HG02763 (cell line): ENCODE data around the gene SCYGR8.
"Not testable (repeated sequence)": the region's sequence is repeated elsewhere in the genome, so short reads cannot be mapped to it uniquely, and the experiment has no call there.

Source experiments
- ATAC-seq: cut with Tn5 transposase; IDR thresholded peaks from one replicate; pipeline ENCODE4 v1.9.1; 2021; ENCODE audit warnings: mild to moderate bottlenecking, moderate library complexity; ENCODE audit not compliant: unreplicated experiment

SCYGR8 gene

GRCh38 chr2:227745594-227745993 lies at the start of gene SCYGR8:
Gene SCYGR8 (plus strand): TSS chr2:227745894. CDS start chr2:227745894, 0 bp downstream.
- no peak for ATAC-seq

GRCh38 chr2:227696990-227697679 lies 48.6 kb upstream of the SCYGR8 start:
- ATAC-seq, result no peak

GRCh38 chr2:227701556-227701955 lies 44.1 kb upstream of the SCYGR8 start:
- no peak for ATAC-seq

GRCh38 chr2:227703280-227703732 lies 42.4 kb upstream of the SCYGR8 start:
- no peak for ATAC-seq

GRCh38 chr2:227703961-227704360 lies 41.7 kb upstream of the SCYGR8 start:
- ATAC-seq, result no peak

GRCh38 chr2:227706859-227707258 lies 38.8 kb upstream of the SCYGR8 start:
- no peak for ATAC-seq

- ATAC-seq, result no peak
Observed at GRCh38 chr2:227707390-227707789, 38.3 kb upstream of the SCYGR8 start.

- ATAC-seq, result no peak
Observed at GRCh38 chr2:227710986-227711385, 34.7 kb upstream of the SCYGR8 start.

GRCh38 chr2:227713291-227713690 lies 32.4 kb upstream of the SCYGR8 start:
- ATAC-seq, result no peak

- ATAC-seq, result no peak
Observed at GRCh38 chr2:227716501-227716900, 29.2 kb upstream of the SCYGR8 start.

- no peak for ATAC-seq
Observed at GRCh38 chr2:227717687-227718567, 27.8 kb upstream of the SCYGR8 start, which contains the start of gene SLC19A3. Gene SLC19A3 (minus strand): TSS chr2:227718028. CDS start chr2:227702318, 15,710 bp downstream.

GRCh38 chr2:227719641-227720040 lies 26.1 kb upstream of the SCYGR8 start:
- no peak for ATAC-seq

GRCh38 chr2:227720680-227721079 lies 25.0 kb upstream of the SCYGR8 start:
- ATAC-seq, result no peak

- ATAC-seq, result not testable (repeated sequence)
Observed at GRCh38 chr2:227722821-227723220, 22.9 kb upstream of the SCYGR8 start.

GRCh38 chr2:227724394-227725039 lies 21.2 kb upstream of the SCYGR8 start, which contains the start of gene SCYGR6:
Gene SCYGR6 (minus strand): TSS chr2:227724757. CDS start chr2:227724757, 0 bp downstream.
- no peak for ATAC-seq

- ATAC-seq, result no peak
Observed at GRCh38 chr2:227728035-227728434, 17.7 kb upstream of the SCYGR8 start, which contains the start of gene SCYGR7. Gene SCYGR7 (plus strand): TSS chr2:227728335. CDS start chr2:227728335, 0 bp downstream.

GRCh38 chr2:227739351-227739750 lies 6.3 kb upstream of the SCYGR8 start:
- no peak for ATAC-seq

GRCh38 chr2:227740705-227741104 lies 5.0 kb upstream of the SCYGR8 start:
- ATAC-seq, result not testable (repeated sequence)

- ATAC-seq, result no peak
Observed at GRCh38 chr2:227748079-227748478, 2.4 kb downstream of the SCYGR8 start.

GRCh38 chr2:227756261-227756660 lies 10.6 kb downstream of the SCYGR8 start:
- ATAC-seq, result not testable (repeated sequence)
